SU-DHL-6 (cell line): Measurements from ENCODE around the gene DUSP28.

Source experiments
- H2AFZ ChIP-seq: fragments of 200-600 bp; sonication (generic); 2 replicates; pipeline ENCODE4 v1.6.1; 2014; ENCODE audit warnings: low read depth, mild to moderate bottlenecking, moderate library complexity, mixed read lengths, antibody characterized with exemption, low read length; ENCODE audit not compliant: severe bottlenecking
- H3F3A ChIP-seq: fragments of 200-600 bp; shearing (Covaris generic); 2 replicates; pipeline ENCODE4 v1.6.0; 2016; ENCODE audit warnings: antibody characterized with exemption, mild to moderate bottlenecking; ENCODE audit not compliant: insufficient read depth
- H3K27ac ChIP-seq: fragments of 200-600 bp; sonication (generic); 2 replicates; pipeline ENCODE4 v1.5.1; 2016; ENCODE audit warnings: low read depth, mild to moderate bottlenecking, low read length, moderate library complexity, mixed read lengths
- H3K27me3 ChIP-seq: fragments of 200-600 bp; sonication (generic), shearing (Covaris generic); 2 replicates; pipeline ENCODE4 v1.6.0; 2014; ENCODE audit warnings: mild to moderate bottlenecking, low read length
- H3K36me3 ChIP-seq: fragments of 200-600 bp; sonication (generic); 2 replicates; pipeline ENCODE4 v1.6.1; 2014; ENCODE audit warnings: mild to moderate bottlenecking, low read length, mixed read lengths
- H3K4me2 ChIP-seq: fragments of 300-600, 200-600 bp; shearing (Covaris generic), sonication (generic); 2 replicates; pipeline ENCODE4 v1.6.0; 2014; ENCODE audit warnings: low read length, low read depth, mild to moderate bottlenecking; ENCODE audit not compliant: poor library complexity, severe bottlenecking
- H3K4me3 ChIP-seq: fragments of 200-600 bp; sonication (generic); 2 replicates; pipeline ENCODE4 v1.5.1; 2014; ENCODE audit warnings: antibody characterized with exemption, low read length, mild to moderate bottlenecking, mixed read lengths; ENCODE audit not compliant: insufficient read depth, poor library complexity, severe bottlenecking
- H3K79me2 ChIP-seq: fragments of 200-600 bp; sonication (generic); 2 replicates; pipeline ENCODE4 v1.6.1; 2014; ENCODE audit warnings: mild to moderate bottlenecking, low read length, moderate library complexity; ENCODE audit not compliant: insufficient read depth
- H3K9ac ChIP-seq: fragments of 200-600 bp; sonication (generic); 2 replicates; pipeline ENCODE4 v1.7.0; 2014; ENCODE audit warnings: mild to moderate bottlenecking, low read length
- H3K9me2 ChIP-seq: fragments of 200-600 bp; sonication (generic); replicated peaks from 2 replicates; pipeline ENCODE4 v1.6.1; 2014; ENCODE audit warnings: low read length; ENCODE audit not compliant: insufficient read depth
- H3K9me3 ChIP-seq: fragments of 200-600 bp; sonication (generic); 2 replicates; pipeline ENCODE4 v1.6.1; 2014; ENCODE audit warnings: low read length, mixed read lengths; ENCODE audit not compliant: insufficient read depth
- H4K20me1 ChIP-seq: fragments of 200-600 bp; sonication (generic); 2 replicates; pipeline ENCODE4 v1.6.1; 2014; ENCODE audit warnings: low read depth, mild to moderate bottlenecking, antibody characterized with exemption, low read length, moderate library complexity, mixed read lengths
- EZH2phosphoT487 ChIP-seq: fragments of 200-600 bp; sonication (generic), shearing (Covaris generic); conservative IDR thresholded peaks from 2 replicates; pipeline ENCODE4 v1.6.1; 2018; ENCODE audit warnings: mild to moderate bottlenecking, antibody characterized with exemption, low read length, moderate library complexity, mixed read lengths
- TF ChIP-seq, protein P1 (sequence below): fragments of 200-600 bp; sonication (generic); IDR thresholded peaks from one replicate; pipeline ENCODE4 v1.5.1; 2017; ENCODE audit warnings: antibody characterized with exemption, mild to moderate bottlenecking, low read length, moderate library complexity; ENCODE audit not compliant: insufficient read depth, poor library complexity, severe bottlenecking

Gene DUSP28

DNA sequence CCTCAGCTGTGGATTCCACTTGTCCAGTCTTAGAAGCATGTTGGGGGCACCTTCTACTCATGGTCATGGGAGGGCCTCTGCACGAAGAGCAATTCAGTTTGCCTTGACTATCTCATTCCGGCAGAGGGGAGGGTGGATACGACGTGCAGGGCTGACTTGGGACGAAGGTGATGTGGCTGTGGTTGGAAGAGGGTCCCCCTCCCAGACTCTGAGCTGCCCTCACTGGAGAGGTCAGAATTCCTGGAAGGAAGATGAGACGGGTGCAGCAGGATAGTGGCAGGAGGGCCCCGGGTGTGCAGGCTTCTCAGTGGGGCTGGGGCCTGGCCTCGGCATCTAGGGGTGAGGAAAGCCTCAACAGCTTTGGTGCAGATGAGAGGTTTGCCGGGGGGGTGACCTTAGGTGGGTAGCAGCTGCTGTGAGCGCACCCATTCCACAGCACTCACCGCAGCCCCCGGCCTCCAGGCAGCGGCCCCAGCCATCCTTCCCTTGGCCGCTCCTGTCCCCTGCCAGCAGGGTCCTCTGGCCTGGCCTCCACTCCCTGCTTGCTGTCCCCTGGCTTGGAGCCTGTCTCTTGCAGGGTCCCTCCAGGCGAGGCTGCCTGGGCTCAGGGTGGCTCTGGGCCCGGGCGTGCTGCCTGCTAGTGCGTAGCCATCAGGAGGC is 11.3 kb downstream of the DUSP28 start:
- no peak overlapping the region for H3K9ac ChIP-seq

DNA sequence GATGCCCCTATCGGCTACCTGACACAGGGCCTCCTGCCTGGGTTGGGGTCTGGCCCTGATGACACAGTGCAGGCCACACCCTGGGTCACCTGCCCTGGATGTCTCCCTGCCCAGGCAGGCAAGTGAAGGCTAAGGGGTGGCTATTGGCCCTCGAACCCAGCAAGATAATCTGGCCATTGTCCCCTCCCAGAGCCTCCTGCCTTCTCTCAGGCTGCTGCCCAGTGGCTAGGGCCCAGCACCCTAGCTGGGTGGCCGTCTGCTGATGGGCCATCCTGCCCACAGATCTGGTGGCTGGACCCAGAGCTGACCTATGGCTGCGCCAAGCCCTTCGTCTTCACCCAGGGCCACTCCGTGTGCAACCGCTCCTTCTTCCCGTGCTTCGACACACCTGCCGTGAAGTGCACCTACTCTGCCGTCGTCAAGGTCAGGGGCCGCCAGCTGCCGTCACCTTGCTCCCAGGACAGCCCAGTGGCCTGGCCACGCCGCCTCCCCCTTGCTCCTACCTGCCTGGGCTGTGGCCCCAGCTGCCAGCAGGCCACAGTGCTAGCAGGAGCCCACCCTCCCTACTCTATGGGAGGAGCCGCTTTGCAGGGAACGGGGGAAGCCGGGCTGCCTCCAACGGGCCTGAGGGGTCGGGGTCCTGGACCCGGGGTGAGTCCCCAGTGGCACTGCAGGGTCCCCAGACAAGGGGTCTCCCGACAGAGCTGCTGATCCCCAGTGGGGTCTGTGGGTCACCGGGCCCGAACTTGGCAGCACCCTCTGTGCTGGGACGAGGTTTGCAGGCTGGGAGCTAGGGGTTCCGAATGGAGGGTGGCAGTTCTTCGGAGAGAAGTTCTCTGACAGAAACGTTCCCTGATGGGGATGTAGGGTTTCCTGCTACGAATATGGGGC is 12.2 kb downstream of the DUSP28 start:
- no peaks in the 10 kb centered on the region for H3F3A ChIP-seq
- no peaks in the 10 kb centered on the region for H4K20me1 ChIP-seq
- H2AFZ ChIP-seq = no peak overlapping the region
- no peak overlapping the region for H3K4me2 ChIP-seq
- no peaks in the 10 kb centered on the region for H3K27me3 ChIP-seq
- H3K27ac ChIP-seq = no peak overlapping the region
- no peak for TF ChIP-seq EZH2phosphoT487
- TF ChIP-seq, protein P1, sequence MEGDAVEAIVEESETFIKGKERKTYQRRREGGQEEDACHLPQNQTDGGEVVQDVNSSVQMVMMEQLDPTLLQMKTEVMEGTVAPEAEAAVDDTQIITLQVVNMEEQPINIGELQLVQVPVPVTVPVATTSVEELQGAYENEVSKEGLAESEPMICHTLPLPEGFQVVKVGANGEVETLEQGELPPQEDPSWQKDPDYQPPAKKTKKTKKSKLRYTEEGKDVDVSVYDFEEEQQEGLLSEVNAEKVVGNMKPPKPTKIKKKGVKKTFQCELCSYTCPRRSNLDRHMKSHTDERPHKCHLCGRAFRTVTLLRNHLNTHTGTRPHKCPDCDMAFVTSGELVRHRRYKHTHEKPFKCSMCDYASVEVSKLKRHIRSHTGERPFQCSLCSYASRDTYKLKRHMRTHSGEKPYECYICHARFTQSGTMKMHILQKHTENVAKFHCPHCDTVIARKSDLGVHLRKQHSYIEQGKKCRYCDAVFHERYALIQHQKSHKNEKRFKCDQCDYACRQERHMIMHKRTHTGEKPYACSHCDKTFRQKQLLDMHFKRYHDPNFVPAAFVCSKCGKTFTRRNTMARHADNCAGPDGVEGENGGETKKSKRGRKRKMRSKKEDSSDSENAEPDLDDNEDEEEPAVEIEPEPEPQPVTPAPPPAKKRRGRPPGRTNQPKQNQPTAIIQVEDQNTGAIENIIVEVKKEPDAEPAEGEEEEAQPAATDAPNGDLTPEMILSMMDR = no peak
- H3K79me2 ChIP-seq = peaks cover 19% of the 10 kb centered on the region
- H3K4me3 ChIP-seq = no peak overlapping the region
- H3K9me3 ChIP-seq = no peaks in the 10 kb centered on the region
- H3K36me3 ChIP-seq = no peaks in the 10 kb centered on the region
- H3K9ac ChIP-seq = no peak overlapping the region
- H3K9me2 ChIP-seq = no peaks in the 10 kb centered on the region

More for the DNA sequence above, 11.3 kb downstream of the DUSP28 start:
- Histone ChIP-seq H3K4me3 (no peak overlapping the region), H3K79me2 (peaks cover 24% of the 10 kb centered on the region), H2AFZ (no peak overlapping the region), H3K27ac (no peak overlapping the region), H3F3A (0 out of 2 replicates have a peak, but pooled peaks cover 4% of the 10 kb centered on the region), H3K4me2 (no peak overlapping the region), H3K27me3 (no peaks in the 10 kb centered on the region), H3K36me3 (no peaks in the 10 kb centered on the region), H3K9me2 (no peaks in the 10 kb centered on the region), H4K20me1 (no peaks in the 10 kb centered on the region), H3K9me3 (no peaks in the 10 kb centered on the region)
- TF ChIP-seq EZH2phosphoT487 = no peak
- TF ChIP-seq, protein P1 = no peak

DNA sequence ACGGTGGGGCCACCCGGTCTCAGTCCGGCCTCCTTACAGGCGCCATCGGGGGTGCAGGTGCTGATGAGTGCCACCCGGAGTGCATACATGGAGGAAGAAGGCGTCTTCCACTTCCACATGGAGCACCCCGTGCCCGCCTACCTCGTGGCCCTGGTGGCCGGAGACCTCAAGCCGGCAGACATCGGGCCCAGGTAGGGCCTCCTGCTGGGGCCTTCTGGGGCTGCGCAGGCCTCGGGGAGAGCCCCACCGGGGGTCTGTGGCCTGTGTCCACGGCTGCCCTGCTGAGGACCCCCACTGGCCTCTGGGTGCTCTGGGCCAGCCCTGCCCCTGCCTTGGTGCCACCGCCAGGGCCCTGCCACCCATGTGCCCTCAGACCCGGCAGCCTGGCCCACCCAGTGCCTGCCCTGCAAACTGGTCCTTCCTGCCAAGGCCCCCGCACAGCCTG is 12.9 kb downstream of the DUSP28 start:
- Histone ChIP-seq H3K27ac (no peak overlapping the region), H3K4me2 (no peak overlapping the region), H3K9me3 (no peaks in the 10 kb centered on the region), H3F3A (no peaks in the 10 kb centered on the region), H4K20me1 (no peaks in the 10 kb centered on the region), H3K27me3 (no peaks in the 10 kb centered on the region), H3K9me2 (no peaks in the 10 kb centered on the region), H3K36me3 (no peaks in the 10 kb centered on the region), H2AFZ (no peak overlapping the region), H3K4me3 (no peak overlapping the region), H3K79me2 (peaks cover 19% of the 10 kb centered on the region), H3K9ac (no peak overlapping the region)
- TF ChIP-seq, protein P1 = no peak
- no peak for TF ChIP-seq EZH2phosphoT487
